Measurements from ENCODE around the gene ACTRT2. TPM values are rescaled to one million over a fixed set of nuclear protein-coding genes. Genes with fewer than 3 reads are reported as not detected.

Gene ACTRT2
- total RNA-seq, 4 donors from 2014 or later = not detected

DNA sequence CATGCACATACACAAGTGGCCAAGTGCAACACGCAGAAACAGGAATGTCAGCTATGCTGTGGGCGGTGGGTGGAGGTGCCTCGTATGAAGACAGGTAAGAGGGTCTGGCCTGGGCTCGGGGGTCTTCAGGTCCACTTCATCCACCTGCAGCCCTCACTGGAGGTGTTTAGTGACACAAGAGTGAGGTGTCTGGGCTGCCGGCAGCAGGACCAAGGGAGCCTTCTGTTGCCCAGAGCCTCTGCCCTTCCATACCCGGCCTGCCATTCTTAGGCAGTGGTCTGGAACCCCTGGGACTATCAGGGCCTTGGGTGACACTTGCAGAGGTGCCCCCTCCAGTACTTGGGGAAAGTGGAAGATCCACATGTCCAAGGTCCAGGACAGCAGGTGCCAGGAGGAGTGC is 21.7 kb upstream of the ACTRT2 start:
- peaks cover 0 to 6% (median 0%) of the 10 kb centered on the region in 4 donors for H3K9me3 ChIP-seq
- H3K27ac ChIP-seq = no peak overlapping the region
- H3K4me3 ChIP-seq = no peak overlapping the region
- no peaks in the 10 kb centered on the region for H3K36me3 ChIP-seq
- TF ChIP-seq CTCF (IDR thresholded peaks at IDR 0.05) (no peak), POLR2A (IDR thresholded peaks at IDR 0.05) (no peak)
- peak in 2 of 3 donors; percentile 19 to 32 for DNase-seq
- H3K27me3 ChIP-seq = no peaks in the 10 kb centered on the region
- H3K4me1 ChIP-seq = no peaks in the 10 kb centered on the region

DNA sequence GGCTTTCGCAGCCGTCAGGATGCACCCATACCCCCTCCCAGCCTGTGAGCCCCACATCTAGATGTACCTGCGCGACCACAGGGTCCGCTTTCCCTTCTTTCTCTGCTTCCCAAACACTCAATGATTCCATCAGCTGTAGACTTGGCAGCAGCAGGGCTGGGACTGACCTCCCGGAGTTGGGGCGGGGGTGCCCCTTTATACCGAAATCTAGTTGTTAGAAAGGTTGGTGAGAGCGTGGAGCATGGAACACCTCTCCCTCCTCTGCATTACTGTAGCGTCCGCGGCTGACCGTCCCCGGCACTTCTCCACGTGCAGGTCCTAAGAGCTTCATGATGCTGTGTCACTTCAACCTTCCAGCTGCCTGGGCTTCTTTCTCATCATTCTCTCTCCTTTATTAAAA is 21.1 kb upstream of the ACTRT2 start:
- no peak overlapping the region for H3K4me3 ChIP-seq
- no peaks in the 10 kb centered on the region for H3K36me3 ChIP-seq
- no peaks in the 10 kb centered on the region for H3K4me1 ChIP-seq
- no peaks in the 10 kb centered on the region for H3K27me3 ChIP-seq
- H3K27ac ChIP-seq = no peak overlapping the region
- peak in 1 of 3 donors; percentile 23 for DNase-seq
- TF ChIP-seq CTCF (IDR thresholded peaks at IDR 0.05) = no peak
- no peak for TF ChIP-seq POLR2A (IDR thresholded peaks at IDR 0.05)
- peaks cover 0 to 2% (median 0%) of the 10 kb centered on the region in 4 donors for H3K9me3 ChIP-seq

DNA sequence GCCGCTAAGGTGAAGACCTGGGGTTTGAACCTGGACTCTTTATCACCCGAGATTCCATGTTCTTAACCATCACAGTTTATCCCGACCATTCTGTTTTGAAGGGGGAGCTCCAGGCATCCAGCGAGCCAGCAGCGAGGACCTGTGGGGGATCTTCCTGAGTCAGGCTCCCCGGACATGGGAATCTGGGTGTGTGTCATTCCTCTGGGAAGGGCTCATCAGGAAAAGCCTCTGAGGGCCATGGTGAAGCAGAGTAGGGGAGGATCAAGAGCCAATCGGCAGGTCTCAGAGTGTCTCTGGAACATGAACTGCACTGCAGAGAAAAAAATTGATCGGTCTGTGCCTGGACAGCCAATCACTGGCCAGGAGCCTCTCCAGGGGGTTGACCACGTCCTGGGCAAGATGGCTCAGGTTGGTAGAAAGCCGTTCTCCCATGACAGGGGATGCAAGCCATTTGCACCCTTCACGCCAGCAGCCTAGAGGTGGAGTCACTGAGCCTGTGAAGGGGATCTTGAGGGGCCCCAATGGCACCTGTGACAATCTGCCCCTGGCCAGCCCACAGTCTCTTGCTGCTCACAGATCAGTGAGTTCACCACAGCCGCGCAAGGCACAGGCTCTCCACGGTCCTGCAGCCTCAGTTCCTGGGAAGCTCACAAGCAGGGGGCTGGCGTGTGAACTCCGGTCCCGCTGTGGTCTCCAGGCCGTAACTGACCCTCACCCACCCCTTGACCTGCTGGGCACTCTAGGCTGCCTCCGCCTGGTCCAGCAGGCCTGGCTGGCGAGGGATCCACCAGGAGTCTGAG is 20.4 kb upstream of the ACTRT2 start:
- no peak for TF ChIP-seq POLR2A (IDR thresholded peaks at IDR 0.05)
- TF ChIP-seq CTCF (IDR thresholded peaks at IDR 0.05) = no peak
- no peaks in the 10 kb centered on the region for H3K4me1 ChIP-seq
- H3K36me3 ChIP-seq = no peaks in the 10 kb centered on the region
- peak in 1 of 3 donors; percentile 41 for DNase-seq
- no peaks in the 10 kb centered on the region for H3K9me3 ChIP-seq
- H3K27ac ChIP-seq = no peak overlapping the region
- no peak overlapping the region for H3K4me3 ChIP-seq
- no peaks in the 10 kb centered on the region for H3K27me3 ChIP-seq

- peak in 2 of 3 donors; percentile 36 to 43 for DNase-seq
- H3K9me3 ChIP-seq = no peaks in the 10 kb centered on the region
- TF ChIP-seq POLR2A (IDR thresholded peaks at IDR 0.05) (no peak), CTCF (IDR thresholded peaks at IDR 0.05) (no peak)
- H3K27me3 ChIP-seq = no peaks in the 10 kb centered on the region
- no peak overlapping the region for H3K4me3 ChIP-seq
- no peak overlapping the region for H3K27ac ChIP-seq
- no peaks in the 10 kb centered on the region for H3K36me3 ChIP-seq
- H3K4me1 ChIP-seq = no peaks in the 10 kb centered on the region
These were observed 19.6 kb upstream of the ACTRT2 start for GRCh38 chr1:3001471-3002348.

DNA sequence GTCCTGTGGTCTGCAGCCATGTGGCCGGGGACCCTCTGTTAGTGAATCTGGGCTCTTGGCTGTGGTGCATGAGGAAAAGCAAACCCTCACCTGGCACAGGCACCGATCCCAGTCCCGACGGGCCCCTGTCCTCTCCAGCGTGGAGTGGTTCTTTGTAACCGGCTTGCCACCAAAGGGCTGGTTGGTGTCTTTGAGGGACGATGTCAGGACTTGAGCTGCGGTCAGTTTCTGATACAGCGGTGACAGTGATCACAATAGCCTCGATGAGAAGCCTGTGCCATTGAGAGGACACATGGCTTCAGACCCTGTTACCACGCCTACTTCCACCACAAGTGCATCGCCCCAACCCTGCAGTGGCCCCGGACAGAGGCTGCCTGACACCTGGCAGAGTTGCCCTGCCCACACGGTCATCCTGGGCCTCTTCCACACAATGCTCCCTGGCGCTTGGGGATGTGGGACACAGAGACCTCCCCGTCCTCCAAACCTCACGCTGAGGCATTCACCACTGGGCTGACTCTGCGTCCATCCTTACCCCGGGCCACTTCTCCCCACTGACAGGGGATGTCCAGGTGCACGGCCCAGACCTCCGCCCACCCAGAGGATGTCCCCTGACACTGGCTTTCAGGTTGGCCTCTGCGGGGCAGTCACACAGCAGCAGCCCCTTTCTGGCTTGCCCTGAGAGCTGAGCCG is 18.8 kb upstream of the ACTRT2 start:
- no peaks in the 10 kb centered on the region for H3K36me3 ChIP-seq
- no peaks in the 10 kb centered on the region for H3K4me1 ChIP-seq
- TF ChIP-seq CTCF (IDR thresholded peaks at IDR 0.05) (no peak), POLR2A (IDR thresholded peaks at IDR 0.05) (no peak)
- no peaks in the 10 kb centered on the region for H3K27me3 ChIP-seq
- no peak overlapping the region for H3K4me3 ChIP-seq
- DNase-seq = peak in 1 of 3 donors; percentile 30
- no peaks in the 10 kb centered on the region for H3K9me3 ChIP-seq
- H3K27ac ChIP-seq = no peak overlapping the region

Measured in Peyer's patch (tissue), 4 donors.